Measurements from ENCODE around the gene BPI. TPM values are rescaled to one million over a fixed set of nuclear protein-coding genes. Genes with fewer than 3 reads are reported as not detected.

Gene BPI
- total RNA-seq, 4 donors from 2014 or later: 0.26 TPM; not detected in 3

DNA sequence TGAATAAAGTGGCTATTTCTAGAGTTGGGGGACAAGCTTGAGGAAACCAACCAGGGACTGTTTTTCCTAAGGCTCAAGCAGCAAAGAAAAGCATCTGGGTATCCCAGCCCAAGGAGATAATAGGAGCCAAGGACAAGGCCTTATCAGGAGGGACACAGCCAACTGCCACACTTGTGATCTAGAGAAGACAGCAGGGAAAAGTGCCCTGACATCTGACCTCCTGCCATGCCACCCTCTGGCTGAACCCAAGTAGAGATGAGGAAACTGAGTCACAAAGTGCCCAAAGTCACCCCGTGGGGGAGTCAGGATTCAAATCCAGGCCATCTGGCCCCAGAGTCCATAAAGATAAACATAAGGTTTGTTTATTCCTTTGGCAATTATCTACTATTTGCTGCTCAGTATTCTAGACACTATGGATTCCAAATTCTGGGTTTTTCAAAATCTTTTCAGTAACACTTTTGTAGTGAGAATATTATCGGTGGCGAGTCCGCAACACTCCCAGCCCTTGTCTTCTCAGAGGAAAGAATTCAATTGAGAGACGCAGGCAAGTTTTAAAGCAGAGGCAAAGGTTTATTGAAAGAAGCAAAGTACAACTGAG is 38.9 kb downstream of the BPI start:
- Histone ChIP-seq H3K36me3 (no peaks in the 10 kb centered on the region), H3K9me3 (peaks cover 0 to 4% (median 4%) of the 10 kb centered on the region in 3 donors), H3K27ac (no peak overlapping the region), H3K27me3 (peaks cover 0 to 25% (median 0%) of the 10 kb centered on the region in 4 donors), H3K4me3 (peak overlapping the region in 1 of 4 donors; percentile 34), H3K4me1 (peaks cover 0 to 4% (median 0%) of the 10 kb centered on the region in 3 donors)
- WGBS, 2 donors: 66 to 75% methylated on average over 5 of the region's 5 CpGs
- intact Hi-C loops (cut with DNase I): no loop called here
- DNase-seq: no peak
- TF ChIP-seq POLR2A (IDR thresholded peaks at IDR 0.05): no peak
- TF ChIP-seq, protein P1, sequence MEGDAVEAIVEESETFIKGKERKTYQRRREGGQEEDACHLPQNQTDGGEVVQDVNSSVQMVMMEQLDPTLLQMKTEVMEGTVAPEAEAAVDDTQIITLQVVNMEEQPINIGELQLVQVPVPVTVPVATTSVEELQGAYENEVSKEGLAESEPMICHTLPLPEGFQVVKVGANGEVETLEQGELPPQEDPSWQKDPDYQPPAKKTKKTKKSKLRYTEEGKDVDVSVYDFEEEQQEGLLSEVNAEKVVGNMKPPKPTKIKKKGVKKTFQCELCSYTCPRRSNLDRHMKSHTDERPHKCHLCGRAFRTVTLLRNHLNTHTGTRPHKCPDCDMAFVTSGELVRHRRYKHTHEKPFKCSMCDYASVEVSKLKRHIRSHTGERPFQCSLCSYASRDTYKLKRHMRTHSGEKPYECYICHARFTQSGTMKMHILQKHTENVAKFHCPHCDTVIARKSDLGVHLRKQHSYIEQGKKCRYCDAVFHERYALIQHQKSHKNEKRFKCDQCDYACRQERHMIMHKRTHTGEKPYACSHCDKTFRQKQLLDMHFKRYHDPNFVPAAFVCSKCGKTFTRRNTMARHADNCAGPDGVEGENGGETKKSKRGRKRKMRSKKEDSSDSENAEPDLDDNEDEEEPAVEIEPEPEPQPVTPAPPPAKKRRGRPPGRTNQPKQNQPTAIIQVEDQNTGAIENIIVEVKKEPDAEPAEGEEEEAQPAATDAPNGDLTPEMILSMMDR (IDR thresholded peaks at IDR 0.05): no peak

DNA sequence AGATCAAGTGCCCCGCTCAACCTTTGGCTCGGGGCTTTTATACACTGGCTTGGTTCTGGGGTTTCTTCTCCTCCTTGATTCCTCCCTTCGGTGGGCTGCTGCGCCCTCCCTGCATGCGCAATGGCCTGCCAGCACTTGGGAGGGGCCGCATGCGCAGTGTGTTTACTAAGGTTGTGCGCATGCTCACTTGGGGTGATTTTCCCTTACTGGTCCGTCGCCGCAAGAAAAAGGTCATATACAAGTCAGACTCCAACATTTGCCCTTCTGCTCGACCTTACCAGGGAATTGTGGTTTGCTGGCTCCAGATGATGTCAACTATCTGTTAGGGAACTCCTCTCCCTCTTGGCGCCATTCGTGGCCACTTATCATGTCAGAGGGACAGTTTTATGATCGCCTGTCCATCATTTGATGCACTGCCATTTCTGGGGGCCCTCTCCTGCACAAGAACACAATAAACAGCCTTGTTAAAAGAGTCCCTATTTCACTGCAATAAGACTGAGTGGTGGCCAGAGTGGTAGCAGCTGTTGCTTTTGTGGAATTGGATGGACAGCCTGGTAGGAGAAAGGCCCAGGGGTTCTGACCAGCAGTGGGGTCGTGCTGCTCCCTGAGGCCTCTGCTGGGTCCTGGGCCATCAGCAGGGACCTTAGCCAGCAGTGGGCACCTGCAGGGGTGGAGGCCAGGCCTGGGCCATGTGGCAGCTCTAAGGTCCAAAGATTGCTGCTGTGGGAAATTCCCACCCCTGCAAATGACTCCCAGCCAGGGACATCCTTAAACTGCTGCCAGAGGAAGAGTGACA is 39.6 kb downstream of the BPI start:
- H3K27me3 ChIP-seq: peaks cover 0 to 19% (median 0%) of the 10 kb centered on the region in 4 donors
- DNase-seq: no peak
- peak overlapping the region in 1 of 4 donors; percentile 34 for H3K4me3 ChIP-seq
- H3K36me3 ChIP-seq: no peaks in the 10 kb centered on the region
- intact Hi-C loops (cut with DNase I): no loop called here
- H3K27ac ChIP-seq: no peak overlapping the region
- TF ChIP-seq POLR2A (IDR thresholded peaks at IDR 0.05): no peak
- TF ChIP-seq, protein P1 (IDR thresholded peaks at IDR 0.05): no peak
- WGBS, 2 donors: 63 to 75% methylated on average over 10 to 14 of the region's 16 CpGs
- H3K9me3 ChIP-seq: no peaks in the 10 kb centered on the region
- peaks cover 0 to 4% (median 0%) of the 10 kb centered on the region in 3 donors for H3K4me1 ChIP-seq

DNA sequence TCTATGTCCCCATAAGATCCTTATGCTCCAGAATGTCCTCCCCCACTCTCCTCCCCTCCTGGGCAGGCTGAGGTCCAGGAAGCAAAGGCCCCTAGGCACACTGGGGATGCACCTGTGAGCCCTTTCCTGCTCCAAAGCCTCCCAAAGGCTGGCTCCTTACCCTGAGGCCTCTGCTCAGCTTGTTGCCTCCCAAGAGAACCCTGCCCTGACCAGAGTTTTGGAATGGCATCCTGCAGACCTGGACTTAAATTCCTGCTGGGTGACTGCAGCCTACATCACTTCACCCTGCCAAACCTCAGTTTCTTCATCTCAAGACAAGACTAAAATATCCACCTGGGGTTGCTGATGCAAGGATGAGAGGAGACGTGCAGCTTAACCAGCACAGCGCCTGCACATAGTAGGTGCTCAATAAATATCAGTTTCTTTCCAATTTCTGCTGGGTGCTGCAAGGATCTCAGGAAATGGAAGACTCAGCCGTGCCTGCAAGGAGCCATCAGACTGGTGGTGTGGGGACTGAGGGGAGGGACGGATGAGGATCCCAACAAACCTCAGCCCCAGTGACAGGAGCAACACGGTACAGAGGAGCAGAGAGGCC is 40.2 kb downstream of the BPI start:
- H3K27ac ChIP-seq: no peak overlapping the region
- no peak for TF ChIP-seq POLR2A (IDR thresholded peaks at IDR 0.05)
- TF ChIP-seq, protein P1 (IDR thresholded peaks at IDR 0.05): no peak
- H3K27me3 ChIP-seq: peaks cover 0 to 13% (median 0%) of the 10 kb centered on the region in 4 donors
- no peaks in the 10 kb centered on the region for H3K9me3 ChIP-seq
- H3K4me1 ChIP-seq: peaks cover 0 to 4% (median 0%) of the 10 kb centered on the region in 3 donors
- H3K36me3 ChIP-seq: no peaks in the 10 kb centered on the region
- 70 to 72% methylated on average over 4 of the region's 5 CpGs for WGBS, 2 donors
- DNase-seq: no peak
- intact Hi-C loops (cut with DNase I): no loop called here
- H3K4me3 ChIP-seq: no peak overlapping the region

DNA sequence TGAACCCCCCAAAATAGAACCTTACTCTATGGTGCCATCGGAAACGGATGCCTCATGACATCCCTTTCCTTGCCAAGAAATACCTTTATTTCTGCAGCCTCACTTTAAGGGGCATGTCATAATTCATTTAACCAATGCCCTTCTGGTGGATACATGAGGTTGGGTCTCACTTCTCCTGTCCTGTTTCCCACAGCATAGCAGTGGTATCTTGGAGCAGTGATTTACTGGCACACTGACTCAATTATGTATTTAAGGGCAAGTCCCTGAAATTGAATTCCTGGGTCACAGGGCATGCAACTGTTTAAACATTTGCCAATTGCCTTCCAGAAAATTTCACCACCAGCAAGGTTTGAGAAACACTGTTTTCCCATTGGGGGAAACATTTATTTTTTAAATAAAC is 41.7 kb downstream of the BPI start:
- 21 to 24% methylated on average over 2 of the region's 2 CpGs for WGBS, 2 donors
- intact Hi-C loops (cut with DNase I): no loop called here
- Histone ChIP-seq H3K4me3 (no peak overlapping the region), H3K4me1 (peaks cover 0 to 4% (median 0%) of the 10 kb centered on the region in 3 donors), H3K27me3 (peaks cover 0 to 15% (median 0%) of the 10 kb centered on the region in 4 donors), H3K36me3 (no peaks in the 10 kb centered on the region), H3K9me3 (no peaks in the 10 kb centered on the region), H3K27ac (no peak overlapping the region)
- TF ChIP-seq, protein P1 (IDR thresholded peaks at IDR 0.05): no peak
- no peak for TF ChIP-seq POLR2A (IDR thresholded peaks at IDR 0.05)
- no peak for DNase-seq

DNA sequence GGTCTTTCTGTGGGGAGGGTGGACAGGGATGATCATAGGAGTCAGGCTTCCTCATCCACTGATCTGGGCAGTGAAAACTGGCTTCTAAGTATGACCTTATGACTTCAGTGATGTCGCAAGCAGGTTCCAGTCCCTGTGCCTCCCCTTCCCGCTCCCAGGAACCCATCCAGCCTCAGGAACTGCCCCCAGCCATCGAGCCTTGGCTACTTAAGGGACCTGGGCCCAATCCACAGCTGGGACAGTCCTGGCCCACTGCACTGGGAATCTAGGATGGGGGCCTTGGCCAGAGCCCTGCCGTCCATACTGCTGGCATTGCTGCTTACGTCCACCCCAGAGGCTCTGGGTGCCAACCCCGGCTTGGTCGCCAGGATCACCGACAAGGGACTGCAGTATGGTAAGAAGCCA is 42.3 kb downstream of the BPI start, which contains the start of gene LBP:
Gene LBP (plus strand): TSS at position 236 of the 405 bp plus-strand sequence. CDS start 35 bp downstream, at position 271.
- H3K4me1 ChIP-seq: peaks cover 0 to 4% (median 0%) of the 10 kb centered on the region in 3 donors
- H3K27me3 ChIP-seq: peaks cover 0 to 14% (median 0%) of the 10 kb centered on the region in 4 donors
- TF ChIP-seq, protein P1 (IDR thresholded peaks at IDR 0.05): no peak
- TF ChIP-seq POLR2A (IDR thresholded peaks at IDR 0.05): no peak
- H3K27ac ChIP-seq: no peak within 1 kb of the TSS
- no peak within 1 kb of the TSS for H3K4me3 ChIP-seq
- intact Hi-C loops (cut with DNase I): no loop called here
- 93% methylated on average over 3 of the region's 8 CpGs; no CpG with 5 or more reads in 1 of the 2 donors for WGBS, 2 donors
- H3K36me3 ChIP-seq: no peaks in the 10 kb centered on the region
- no peaks in the 10 kb centered on the region for H3K9me3 ChIP-seq
- DNase-seq: no peak

Measured in esophagus squamous epithelium (tissue), 5 donors.